Liver (tissue), 3 donors: ENCODE measurements around the gene CDC42BPG.

Experiments
- RAD21 ChIP-seq, 2 donors: IDR thresholded peaks; 2 replicates each; pipeline ENCODE4 v1.6.1; 2016; ENCODE audit warnings: antibody characterized with exemption in 2 of 2, mild to moderate bottlenecking in 2 of 2
- RXRA ChIP-seq, 2 donors: IDR thresholded peaks; 2 replicates each; pipeline ENCODE4 v1.6.1; 2017 to 2018; ENCODE audit warnings: antibody characterized with exemption in 2 of 2, mild to moderate bottlenecking in 1 of 2
- TAF1 ChIP-seq: conservative IDR thresholded peaks from 2 replicates; pipeline ENCODE4 v1.6.1; 2016; ENCODE audit warnings: antibody characterized with exemption, mild to moderate bottlenecking
- YY1 ChIP-seq: IDR thresholded peaks from 2 replicates; pipeline ENCODE4 v1.6.1; 2016; ENCODE audit warnings: antibody characterized with exemption, mild to moderate bottlenecking
- TF ChIP-seq, protein P1 (sequence below): fragments of 150-350 bp; IDR thresholded peaks from 2 replicates; pipeline ENCODE4 v1.5.1; 2017; ENCODE audit warnings: improper control_type of control experiment, low read depth, low read length; ENCODE audit not compliant: missing input control
- donor health status: healthy.
- donor health status: healthy.

GRCh38 chr11:64836448-64837072 lies 7.9 kb downstream of the CDC42BPG start:
- TF ChIP-seq RAD21 (IDR thresholded peaks at IDR 0.05) (no peak), RXRA (IDR thresholded peaks at IDR 0.05) (no peak), TAF1 (no peak), YY1 (no peak)
- TF ChIP-seq, protein P1, sequence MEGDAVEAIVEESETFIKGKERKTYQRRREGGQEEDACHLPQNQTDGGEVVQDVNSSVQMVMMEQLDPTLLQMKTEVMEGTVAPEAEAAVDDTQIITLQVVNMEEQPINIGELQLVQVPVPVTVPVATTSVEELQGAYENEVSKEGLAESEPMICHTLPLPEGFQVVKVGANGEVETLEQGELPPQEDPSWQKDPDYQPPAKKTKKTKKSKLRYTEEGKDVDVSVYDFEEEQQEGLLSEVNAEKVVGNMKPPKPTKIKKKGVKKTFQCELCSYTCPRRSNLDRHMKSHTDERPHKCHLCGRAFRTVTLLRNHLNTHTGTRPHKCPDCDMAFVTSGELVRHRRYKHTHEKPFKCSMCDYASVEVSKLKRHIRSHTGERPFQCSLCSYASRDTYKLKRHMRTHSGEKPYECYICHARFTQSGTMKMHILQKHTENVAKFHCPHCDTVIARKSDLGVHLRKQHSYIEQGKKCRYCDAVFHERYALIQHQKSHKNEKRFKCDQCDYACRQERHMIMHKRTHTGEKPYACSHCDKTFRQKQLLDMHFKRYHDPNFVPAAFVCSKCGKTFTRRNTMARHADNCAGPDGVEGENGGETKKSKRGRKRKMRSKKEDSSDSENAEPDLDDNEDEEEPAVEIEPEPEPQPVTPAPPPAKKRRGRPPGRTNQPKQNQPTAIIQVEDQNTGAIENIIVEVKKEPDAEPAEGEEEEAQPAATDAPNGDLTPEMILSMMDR = no peak
